Hematopoietic multipotent progenitor cell (in vitro differentiated cells): ENCODE measurements around the gene CACNA2D2. TPM values are rescaled to one million over a fixed set of nuclear protein-coding genes. Genes with fewer than 3 reads are reported as not detected.

ENCODE experiments used
- DNase-seq, 3 donors: peaks; one replicate each; pipeline ENCODE4 v3.0.0-alpha.2; 2011 to 2015; ENCODE audit warnings: low read depth in 2 of 3, low spot score in 2 of 3
- total RNA-seq: library from RNA; depleted of rRNA; stranded (reverse); fragments of >200 nt; gene quantifications from one replicate; pipeline ENCODE4 v1.2.3, GENCODE V29; 2012

CACNA2D2 gene
- total RNA-seq, 1 donor, result 1.1 TPM

GRCh38 chr3:50408443-50408944 lies 94.9 kb downstream of the CACNA2D2 start:
- no peak for DNase-seq

GRCh38 chr3:50406487-50406886 lies 96.9 kb downstream of the CACNA2D2 start:
- DNase-seq, result no peak

GRCh38 chr3:50405249-50405648 lies 98.2 kb downstream of the CACNA2D2 start:
- peak in 2 of 3 donors; percentile 32 to 69 for DNase-seq

DNA sequence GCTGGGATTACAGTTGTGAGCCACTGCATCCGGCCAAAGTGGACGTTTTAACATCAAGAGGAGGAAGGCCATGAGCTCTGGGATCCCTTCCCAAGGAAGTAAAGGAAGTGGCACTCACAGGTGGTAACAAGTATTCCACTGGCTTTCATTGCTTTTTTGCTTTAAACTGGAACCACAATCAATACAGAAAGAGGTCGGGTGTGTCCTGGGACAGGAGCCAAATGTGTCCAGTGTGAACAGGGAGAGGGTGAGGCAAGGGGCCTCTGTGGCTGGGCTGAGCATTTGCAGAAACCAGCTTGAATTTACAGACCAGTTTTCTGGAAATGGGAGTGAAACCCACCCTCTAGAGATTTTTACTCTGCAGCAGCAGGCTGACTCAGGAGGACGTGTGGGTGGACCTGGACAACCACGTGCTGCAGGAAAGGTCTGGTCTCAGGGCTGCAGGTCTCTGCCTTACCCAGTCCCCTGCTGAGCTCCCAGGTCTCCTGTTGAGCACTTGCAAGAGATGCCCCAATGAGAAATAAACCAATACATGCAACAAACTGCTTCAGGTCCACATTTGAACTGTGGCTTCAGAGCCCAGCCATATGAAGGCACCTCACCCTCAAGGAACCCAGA lies 101.3 kb downstream of the CACNA2D2 start:
- no peak for DNase-seq

GRCh38 chr3:50396502-50396901 lies 106.9 kb downstream of the CACNA2D2 start:
- DNase-seq, result no peak

- no peak for DNase-seq
Observed at GRCh38 chr3:50395070-50395860, 108.2 kb downstream of the CACNA2D2 start.

- no peak for DNase-seq
Observed at GRCh38 chr3:50393061-50393460, 110.4 kb downstream of the CACNA2D2 start.

- DNase-seq, result no peak
Observed at GRCh38 chr3:50392101-50392715, 111.2 kb downstream of the CACNA2D2 start.

DNA sequence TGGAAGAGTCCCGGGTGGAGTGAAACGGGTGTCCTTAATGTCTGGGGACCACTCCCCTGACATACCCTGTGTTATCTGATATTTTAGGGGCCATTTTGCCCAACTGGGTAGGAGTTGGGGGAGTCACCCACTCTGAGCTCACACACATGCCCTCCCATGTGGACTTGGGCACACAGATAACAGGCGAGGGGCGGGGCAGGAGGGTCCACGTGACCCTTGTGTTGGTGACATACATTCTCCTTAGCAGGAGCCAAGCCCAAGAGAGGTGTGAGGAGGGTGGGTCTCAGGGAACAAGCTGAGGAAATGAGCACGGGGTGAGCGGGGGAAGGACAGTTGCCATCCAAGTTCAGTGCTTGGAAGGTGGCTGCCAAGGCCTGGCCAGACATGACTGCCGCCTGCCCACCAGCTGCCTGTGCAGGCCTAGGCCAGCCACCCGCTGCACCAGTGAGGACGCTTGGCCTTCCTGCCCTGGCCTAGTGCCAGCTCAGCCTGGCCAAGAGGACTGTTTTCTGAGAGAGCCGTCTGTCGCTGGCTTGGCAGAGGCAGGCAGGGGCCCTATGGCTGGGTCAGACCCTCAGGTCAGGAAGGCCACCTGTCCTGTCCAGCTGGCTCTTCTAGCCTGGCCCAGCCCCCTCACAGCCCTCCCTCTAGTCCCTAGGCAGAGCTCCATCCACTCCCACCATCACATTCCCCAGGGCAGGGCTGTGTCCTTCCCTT lies 112.8 kb downstream of the CACNA2D2 start:
- no peak for DNase-seq

- no peak for DNase-seq
Observed at GRCh38 chr3:50389414-50389767, 114.0 kb downstream of the CACNA2D2 start.

GRCh38 chr3:50388720-50389413 lies 114.6 kb downstream of the CACNA2D2 start:
- DNase-seq, result no peak

DNA sequence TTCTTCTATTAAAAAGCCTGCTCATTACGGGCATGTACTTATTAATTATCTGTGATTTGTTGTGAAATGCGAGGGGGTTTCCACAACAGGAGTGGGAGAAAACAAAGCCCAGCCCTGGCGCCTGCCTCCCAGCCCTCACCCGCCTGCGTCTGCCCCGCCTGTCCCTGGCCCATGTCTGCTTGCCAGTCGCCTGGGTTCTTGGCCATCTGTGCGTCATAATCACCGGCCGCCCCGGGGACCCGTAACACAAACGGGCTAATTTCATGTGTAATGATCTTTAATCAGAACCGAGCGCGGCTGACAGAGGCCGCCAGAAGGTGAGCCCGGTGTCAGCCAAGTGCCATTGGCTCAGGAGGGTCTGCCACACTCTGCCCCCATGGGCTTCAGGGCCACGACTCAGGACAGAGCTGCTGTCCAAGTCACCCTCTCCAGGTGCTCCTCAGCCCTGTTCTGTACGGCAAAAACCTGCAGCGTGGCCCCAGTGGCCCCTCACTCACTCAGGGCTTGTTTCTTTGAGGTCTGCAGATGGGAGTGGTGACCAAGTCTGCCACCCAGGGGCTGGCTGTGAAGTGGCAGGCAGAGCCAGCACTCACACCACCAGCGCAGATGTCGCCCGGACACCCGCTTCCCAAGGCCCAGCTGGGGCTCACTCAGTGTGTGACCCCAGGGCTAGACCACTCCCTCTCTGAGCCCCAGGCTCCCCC lies 115.3 kb downstream of the CACNA2D2 start:
- DNase-seq, result peak in 1 of 3 donors; percentile 32

DNA sequence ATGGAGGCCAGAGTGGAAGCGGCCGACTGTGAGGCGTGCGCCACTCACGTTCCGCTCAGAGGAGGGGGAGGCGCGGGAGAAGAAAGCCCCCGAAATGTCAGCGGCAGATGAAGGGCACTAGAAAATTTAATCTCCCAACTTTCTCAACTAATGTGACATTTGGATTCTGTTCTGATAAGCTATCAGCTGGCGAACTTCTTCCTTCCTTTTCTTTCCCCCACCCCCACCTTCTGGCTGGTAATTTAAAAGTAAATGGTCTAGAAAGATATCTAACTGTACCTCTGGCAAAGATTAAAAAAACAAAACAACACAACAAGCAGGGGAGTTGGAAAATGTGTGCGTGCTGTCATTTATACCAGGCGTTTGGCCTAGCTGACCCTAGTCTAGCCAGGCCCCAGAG lies 117.7 kb downstream of the CACNA2D2 start:
- peak in 1 of 3 donors; percentile 34 for DNase-seq

DNA sequence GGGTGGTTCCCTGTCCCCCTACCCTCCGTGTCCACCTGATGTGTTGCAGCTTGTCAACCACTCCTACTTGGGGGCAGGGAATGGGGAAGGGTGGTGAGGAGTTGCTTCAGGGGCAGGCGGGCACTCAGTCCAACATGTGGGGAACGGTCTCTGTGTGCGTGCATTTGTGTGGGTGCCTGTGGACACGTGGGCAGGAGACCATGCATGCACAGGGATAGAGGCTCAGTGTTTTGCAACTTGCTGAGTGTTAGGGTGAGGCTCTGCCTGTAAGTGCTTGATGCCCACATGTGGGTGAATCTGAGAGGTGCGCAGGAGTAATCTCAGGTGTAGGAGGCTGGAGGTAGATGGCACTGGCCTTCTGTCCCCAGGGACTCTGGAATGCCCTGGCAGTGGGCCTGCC lies 119.7 kb downstream of the CACNA2D2 start:
- DNase-seq, result no peak

DNA sequence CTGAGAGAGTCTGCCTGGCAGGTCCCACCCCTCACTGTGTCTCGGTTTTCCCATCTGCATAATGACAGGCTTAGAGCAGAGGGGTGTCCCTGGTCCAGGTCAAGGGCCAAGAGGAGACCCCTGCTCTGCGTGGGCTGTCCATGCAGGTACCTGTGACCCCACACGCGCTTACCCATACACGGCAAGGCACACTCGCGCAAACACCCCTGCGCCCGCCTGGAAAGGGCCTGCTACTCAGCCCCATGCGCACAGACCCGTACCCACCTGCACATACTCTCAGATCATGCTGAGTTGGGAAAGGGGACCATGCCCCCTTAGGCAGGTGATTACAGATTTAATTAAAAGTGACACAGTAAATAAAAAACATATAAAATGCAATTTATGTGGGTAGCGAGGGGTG lies 120.7 kb downstream of the CACNA2D2 start:
- no peak for DNase-seq

DNA sequence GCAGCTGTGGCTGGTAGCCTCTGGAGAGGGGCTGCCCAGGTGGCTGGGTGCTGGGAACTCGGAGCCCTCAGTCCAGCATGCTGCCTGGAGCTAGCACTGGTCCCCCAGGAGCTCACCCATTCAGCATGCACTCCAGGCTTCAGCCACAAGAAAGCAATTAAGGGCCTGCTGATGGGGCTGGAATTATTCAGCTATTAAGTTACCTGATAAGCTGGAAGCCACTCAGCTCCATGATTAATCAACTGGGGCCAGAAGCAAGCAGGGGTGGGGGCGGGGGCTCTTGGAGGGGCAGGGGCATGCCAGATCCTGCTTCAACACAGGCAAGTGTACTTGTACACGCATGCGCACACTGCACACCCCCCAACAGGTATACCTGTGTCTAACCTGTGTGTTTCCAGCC lies 122.1 kb downstream of the CACNA2D2 start:
- DNase-seq, result no peak

GRCh38 chr3:50380405-50381085 lies 122.9 kb downstream of the CACNA2D2 start:
- DNase-seq, result no peak

DNA sequence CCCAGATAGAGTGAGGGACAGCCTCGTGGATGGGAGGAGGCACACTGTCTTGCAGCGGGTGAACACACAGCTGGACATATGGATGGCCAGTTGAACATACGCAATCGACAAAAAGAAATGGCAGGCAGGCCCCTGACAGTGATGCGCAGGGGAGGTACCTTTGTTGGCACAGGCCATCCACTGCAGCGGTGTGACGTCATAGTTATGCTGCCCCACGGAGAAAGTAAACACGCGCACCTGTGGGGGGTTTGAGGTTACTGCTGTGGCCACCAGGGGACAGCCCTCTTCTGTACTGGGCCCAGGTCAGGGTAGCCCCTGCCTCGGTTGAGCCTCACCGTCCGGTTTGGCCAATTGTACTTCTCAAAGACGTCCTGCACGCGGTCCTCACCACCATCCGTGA lies 124.7 kb downstream of the CACNA2D2 start:
- DNase-seq, result no peak

DNA sequence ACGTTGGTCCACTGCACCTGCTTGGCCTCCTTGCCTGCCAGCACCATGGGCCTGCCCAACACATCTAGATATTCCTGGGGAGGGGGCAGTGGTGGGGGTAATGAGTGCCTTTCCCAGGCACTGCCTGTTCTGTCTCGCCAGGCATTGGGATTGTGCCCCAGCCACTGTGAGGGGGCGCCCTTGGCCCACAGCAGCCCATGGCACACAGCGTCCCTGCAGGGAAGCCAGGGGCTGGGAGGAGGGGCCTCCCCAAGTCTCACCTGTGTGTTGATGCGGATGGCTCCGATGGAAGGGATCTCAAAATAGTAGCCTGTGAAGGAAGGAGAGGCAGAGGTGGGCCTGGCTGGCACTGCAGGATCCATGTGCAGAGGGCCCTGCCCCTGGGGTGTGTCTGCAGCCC lies 125.4 kb downstream of the CACNA2D2 start:
- no peak for DNase-seq
